IMR-90 (cell line): ENCODE results near the gene FOXO3.
A peak's percentile ranks its signal among the peaks of the same experiment; 100 is the strongest.

Experiments
- BHLHE40 ChIP-seq: fragments of 150-350 bp; IDR thresholded peaks from 2 replicates; pipeline ENCODE4 v1.6.1; 2016; ENCODE audit warnings: mild to moderate bottlenecking, low read depth, low read length
- CTCF ChIP-seq: conservative IDR thresholded peaks from 2 replicates; pipeline ENCODE4 v1.5.1; 2012; ENCODE audit warnings: mild to moderate bottlenecking, low read depth, low read length, improper control_type of control experiment
- MAZ ChIP-seq: IDR thresholded peaks from 2 replicates; pipeline ENCODE4 v1.6.1; 2012; ENCODE audit warnings: low read depth, mild to moderate bottlenecking, low read length, improper control_type of control experiment, moderate library complexity, borderline replicate concordance
- POLR2A ChIP-seq: IDR thresholded peaks from 2 replicates; pipeline ENCODE4 v1.6.1; 2012; ENCODE audit warnings: mild to moderate bottlenecking, low read depth, low read length
- RAD21 ChIP-seq: IDR thresholded peaks from 2 replicates; pipeline ENCODE4 v1.6.1; 2012; ENCODE audit warnings: low read length, improper control_type of control experiment
- RFX5 ChIP-seq: IDR thresholded peaks from 2 replicates; pipeline ENCODE4 v1.8.0; 2012; ENCODE audit warnings: low read depth, mild to moderate bottlenecking, low read length, moderate library complexity
- SMC3 ChIP-seq: fragments of 150-350 bp; IDR thresholded peaks from 2 replicates; pipeline ENCODE4 v1.6.1; 2016; ENCODE audit warnings: low read depth, mild to moderate bottlenecking, antibody characterized with exemption, low read length, moderate library complexity

- TF ChIP-seq CTCF (0 out of 2 replicates have a peak, but pooled peaks have one; percentile 6), MAZ (no peak), SMC3 (no peak), POLR2A (no peak), RAD21 (0 out of 2 replicates have a peak, but pooled peaks have one; percentile 2), BHLHE40 (no peak), RFX5 (no peak)
These were observed 154.2 kb downstream of the FOXO3 start for GRCh38 chr6:108714766-108715414.
